SH-SY5Y (cell line): ENCODE data around the gene TMEM17.

ENCODE experiments used
- GATA2 ChIP-seq: IDR thresholded peaks from 2 replicates; pipeline ENCODE4 v1.6.1; 2011; ENCODE audit warnings: mild to moderate bottlenecking, low read depth, low read length
- GATA3 ChIP-seq: IDR thresholded peaks from 2 replicates; pipeline ENCODE4 v1.6.1; 2011; ENCODE audit warnings: low read depth, mild to moderate bottlenecking, low read length, moderate library complexity

- peak; percentile 85 for TF ChIP-seq GATA2
- TF ChIP-seq GATA3 = no peak
Measured at GRCh38 chr2:62475172-62476011, 30.6 kb downstream of the TMEM17 start.
